ENCODE measurements around the gene SGCA. TPM values are rescaled to one million over a fixed set of nuclear protein-coding genes. Genes with fewer than 3 reads are reported as not detected.

The SGCA gene
- total and polyA plus RNA-seq, 10 of the 15 experiments (the other 5 are each of a cell fraction or from before 2014, with no cell fraction given): 0.13 to 2.2 (median 0.50) TPM; not detected in 2

GRCh38 chr17:50161911-50162288 is 3.9 kb upstream of the SGCA start:
- no TSS peak for BruUV-seq (replicated peaks)
- Histone ChIP-seq H3K9me3 (replicated peaks; ENCODE audit: control insufficient read depth, insufficient read depth, low read length) (no peaks in the 10 kb centered on the region), H2AFZ (ENCODE audit: control insufficient read depth, low read depth, low read length) (peak overlapping the region; percentile 73), H3K27ac (ENCODE audit: control insufficient read depth, insufficient read depth) (no peak overlapping the region), H3K4me2 (ENCODE audit: control insufficient read depth, insufficient read depth) (peak overlapping the region; percentile 53), H4K20me1 (ENCODE audit: control insufficient read depth, insufficient read depth) (no peaks in the 10 kb centered on the region), H3K27me3 (replicated peaks in 1 of 2; ENCODE audit: control insufficient read depth in 2 of 2, insufficient read depth in 2 of 2, low read length in 1 of 2) (no peaks in the 10 kb centered on the region), H3K9ac (ENCODE audit: control insufficient read depth, insufficient read depth, low read length) (no peak overlapping the region), H3K4me3 (no peak overlapping the region), H3K36me3 (ENCODE audit: control insufficient read depth in 2 of 2, insufficient read depth in 2 of 2, low read length in 1 of 2) (no peaks in the 10 kb centered on the region), H3K4me1 (ENCODE audit: control insufficient read depth, insufficient read depth, low read length) (peaks cover 26% of the 10 kb centered on the region), H3K79me2 (ENCODE audit: control insufficient read depth, insufficient read depth, low read length) (no peaks in the 10 kb centered on the region)
- intact Hi-C loops (cut with micrococcal nuclease; ENCODE audit: unreplicated experiment) (loop anchor here (1.0 kb wide), 2 partner anchors 22 to 68 kb away; no protein-coding TSS in a partner anchor), in situ Hi-C loops (cut with MboI) (loop anchor here (5.0 kb wide), 1 partner anchor 35 kb away; no protein-coding TSS in a partner anchor)
- ATAC-seq (no peak), DNase-seq (ENCODE audit: low read depth, low spot score) (no peak), FAIRE-seq (no peak)
- WGBS (ENCODE audit: insufficient coverage, insufficient replicate concordance, low lambda C conversion rate, missing lambda C conversion rate): 40% methylated on average over 16 of the region's 16 CpGs
- ChIA-PET CTCF (interaction anchor here (0.8 to 2.8 kb wide), 26 partner anchors 8 to 163 kb away, joined by 3 to 99 read pairs (median 6); partner anchors contain the start of genes COL1A1, PDK2, PPP1R9B and SAMD14), RAD21 (ENCODE audit: unreplicated experiment) (interaction anchor here (0.7 to 2.6 kb wide), 11 partner anchors 10 to 68 kb away, joined by 3 to 19 read pairs (median 6); no protein-coding TSS in a partner anchor), POLR2A (interaction anchor here (0.6 to 2.6 kb wide), 9 partner anchors 8 to 69 kb away, joined by 3 to 18 read pairs (median 5); no protein-coding TSS in a partner anchor), SMC1A (ENCODE audit: uncharacterized antibody, unreplicated experiment) (interaction anchor here (0.8 to 2.8 kb wide), 15 partner anchors 11 to 68 kb away, joined by 3 to 31 read pairs (median 6); partner anchors contain the start of genes PDK2 and PPP1R9B)
- no peak for TF ChIP-seq BCL11A (IDR thresholded peaks at IDR 0.05; ENCODE audit: low read depth, low read length)
- TF ChIP-seq HDGF (IDR thresholded peaks at IDR 0.05): peak; percentile 11; the same call in 1 of the 2 replicates
- TF ChIP-seq, protein P1, sequence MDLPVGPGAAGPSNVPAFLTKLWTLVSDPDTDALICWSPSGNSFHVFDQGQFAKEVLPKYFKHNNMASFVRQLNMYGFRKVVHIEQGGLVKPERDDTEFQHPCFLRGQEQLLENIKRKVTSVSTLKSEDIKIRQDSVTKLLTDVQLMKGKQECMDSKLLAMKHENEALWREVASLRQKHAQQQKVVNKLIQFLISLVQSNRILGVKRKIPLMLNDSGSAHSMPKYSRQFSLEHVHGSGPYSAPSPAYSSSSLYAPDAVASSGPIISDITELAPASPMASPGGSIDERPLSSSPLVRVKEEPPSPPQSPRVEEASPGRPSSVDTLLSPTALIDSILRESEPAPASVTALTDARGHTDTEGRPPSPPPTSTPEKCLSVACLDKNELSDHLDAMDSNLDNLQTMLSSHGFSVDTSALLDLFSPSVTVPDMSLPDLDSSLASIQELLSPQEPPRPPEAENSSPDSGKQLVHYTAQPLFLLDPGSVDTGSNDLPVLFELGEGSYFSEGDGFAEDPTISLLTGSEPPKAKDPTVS (IDR thresholded peaks at IDR 0.05; ENCODE audit: low read depth, low read length): no peak
- no peak for TF ChIP-seq RAD21 (IDR thresholded peaks at IDR 0.05; ENCODE audit: insufficient read depth, low read depth, low read length)

All from GM12878 (cell line).